Peyer's patch (tissue), 4 donors: Measurements from ENCODE around the gene METRNL.

Experiments used
- POLR2A ChIP-seq, 2 donors: fragments of 450-650 bp; IDR thresholded peaks; one replicate each; pipeline ENCODE4 v1.5.1; 2017; ENCODE audit warnings: antibody characterized with exemption in 2 of 2, mild to moderate bottlenecking in 2 of 2, moderate library complexity in 2 of 2
- TF ChIP-seq, protein P1 (sequence below), 6 experiments: fragments of 450-650 bp in 4 of 6; fragments of 200-600 bp in 2 of 6; sonication (generic) in 1 of 6; IDR thresholded peaks; one replicate each; pipeline ENCODE4 v1.5.1; 2017 to 2019; ENCODE audit warnings: antibody characterized with exemption in 6 of 6, mild to moderate bottlenecking in 3 of 6, moderate library complexity in 1 of 6

DNA sequence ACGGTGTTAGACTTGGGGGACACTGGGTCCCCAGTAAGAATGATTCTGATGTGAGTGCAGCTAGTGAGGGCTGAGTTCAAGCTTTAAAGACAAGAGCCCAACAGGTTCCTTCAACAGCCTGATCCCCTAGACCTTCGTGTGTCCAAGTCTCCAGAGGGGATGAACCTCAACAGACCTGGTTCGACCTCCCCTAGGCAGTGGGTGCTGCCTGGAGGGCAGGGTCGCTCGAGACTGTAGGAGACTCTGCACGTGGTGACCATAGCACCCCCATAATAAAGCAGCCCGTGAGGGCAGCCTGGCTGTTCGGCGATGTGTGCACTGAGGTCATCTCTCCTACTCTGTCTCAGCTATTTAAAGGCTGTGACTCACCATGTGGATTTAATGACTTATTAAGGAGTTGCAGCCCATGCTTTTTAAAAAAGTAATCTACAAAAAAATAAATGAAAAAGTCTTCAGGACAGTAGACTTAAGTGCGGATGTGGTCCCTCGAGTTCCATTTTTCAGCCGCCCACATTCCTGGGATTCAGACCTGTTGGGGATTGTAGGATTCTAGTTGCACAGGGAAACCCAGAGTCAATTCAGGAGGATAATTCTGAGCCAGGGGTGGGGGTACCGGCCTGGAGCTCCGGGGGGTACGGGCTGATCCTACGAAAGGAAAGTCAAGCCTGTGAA is 23.4 kb upstream of the METRNL start:
- TF ChIP-seq, protein P1, sequence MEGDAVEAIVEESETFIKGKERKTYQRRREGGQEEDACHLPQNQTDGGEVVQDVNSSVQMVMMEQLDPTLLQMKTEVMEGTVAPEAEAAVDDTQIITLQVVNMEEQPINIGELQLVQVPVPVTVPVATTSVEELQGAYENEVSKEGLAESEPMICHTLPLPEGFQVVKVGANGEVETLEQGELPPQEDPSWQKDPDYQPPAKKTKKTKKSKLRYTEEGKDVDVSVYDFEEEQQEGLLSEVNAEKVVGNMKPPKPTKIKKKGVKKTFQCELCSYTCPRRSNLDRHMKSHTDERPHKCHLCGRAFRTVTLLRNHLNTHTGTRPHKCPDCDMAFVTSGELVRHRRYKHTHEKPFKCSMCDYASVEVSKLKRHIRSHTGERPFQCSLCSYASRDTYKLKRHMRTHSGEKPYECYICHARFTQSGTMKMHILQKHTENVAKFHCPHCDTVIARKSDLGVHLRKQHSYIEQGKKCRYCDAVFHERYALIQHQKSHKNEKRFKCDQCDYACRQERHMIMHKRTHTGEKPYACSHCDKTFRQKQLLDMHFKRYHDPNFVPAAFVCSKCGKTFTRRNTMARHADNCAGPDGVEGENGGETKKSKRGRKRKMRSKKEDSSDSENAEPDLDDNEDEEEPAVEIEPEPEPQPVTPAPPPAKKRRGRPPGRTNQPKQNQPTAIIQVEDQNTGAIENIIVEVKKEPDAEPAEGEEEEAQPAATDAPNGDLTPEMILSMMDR (IDR thresholded peaks at IDR 0.05) = no peak
- TF ChIP-seq POLR2A (IDR thresholded peaks at IDR 0.05) = no peak
